ENCODE measurements around the gene LPGAT1.

LPGAT1 gene

GRCh38 chr1:211737115-211738035 is 93.2 kb downstream of the LPGAT1 start:
- peak; percentile 18 for DNase-seq
- TF ChIP-seq CTCF (IDR thresholded peaks at IDR 0.05; ENCODE audit: low read depth, low read length): no peak
- Histone ChIP-seq H3K27me3 (no peaks in the 10 kb centered on the region), H3K4me1 (peaks cover 18% of the 10 kb centered on the region), H3K9me3 (no peaks in the 10 kb centered on the region), H3K36me3 (no peaks in the 10 kb centered on the region), H3K4me3 (ENCODE audit: low read depth, low read length) (no peak overlapping the region)

- Histone ChIP-seq H3K9me3 (no peaks in the 10 kb centered on the region), H3K4me1 (peaks cover 18% of the 10 kb centered on the region), H3K27me3 (no peaks in the 10 kb centered on the region), H3K36me3 (no peaks in the 10 kb centered on the region), H3K4me3 (ENCODE audit: low read depth, low read length) (no peak overlapping the region)
- no peak for TF ChIP-seq CTCF (IDR thresholded peaks at IDR 0.05; ENCODE audit: low read depth, low read length)
- DNase-seq: peak; percentile 26
These were observed 94.1 kb downstream of the LPGAT1 start for GRCh38 chr1:211736351-211736915.

- TF ChIP-seq CTCF (IDR thresholded peaks at IDR 0.05; ENCODE audit: low read depth, low read length): no peak
- peaks cover 18% of the 10 kb centered on the region for H3K4me1 ChIP-seq
- DNase-seq: peak; percentile 75
- H3K9me3 ChIP-seq: no peaks in the 10 kb centered on the region
- no peaks in the 10 kb centered on the region for H3K27me3 ChIP-seq
- no peak overlapping the region for H3K4me3 ChIP-seq (ENCODE audit: low read depth, low read length)
- no peaks in the 10 kb centered on the region for H3K36me3 ChIP-seq
These were observed 95.1 kb downstream of the LPGAT1 start for GRCh38 chr1:211735208-211736170.

- H3K27me3 ChIP-seq: no peaks in the 10 kb centered on the region
- H3K4me1 ChIP-seq: peaks cover 18% of the 10 kb centered on the region
- no peak overlapping the region for H3K4me3 ChIP-seq (ENCODE audit: low read depth, low read length)
- no peaks in the 10 kb centered on the region for H3K9me3 ChIP-seq
- peak; percentile 23 for DNase-seq
- no peak for TF ChIP-seq CTCF (IDR thresholded peaks at IDR 0.05; ENCODE audit: low read depth, low read length)
- no peaks in the 10 kb centered on the region for H3K36me3 ChIP-seq
These were observed 95.8 kb downstream of the LPGAT1 start for GRCh38 chr1:211734791-211735190.

GRCh38 chr1:211734359-211734758 is 96.2 kb downstream of the LPGAT1 start:
- TF ChIP-seq CTCF (IDR thresholded peaks at IDR 0.05; ENCODE audit: low read depth, low read length): no peak
- no peak for DNase-seq
- Histone ChIP-seq H3K9me3 (no peaks in the 10 kb centered on the region), H3K4me3 (ENCODE audit: low read depth, low read length) (no peak overlapping the region), H3K4me1 (peaks cover 18% of the 10 kb centered on the region), H3K36me3 (no peaks in the 10 kb centered on the region), H3K27me3 (no peaks in the 10 kb centered on the region)
